Loucy (cell line): Measurements from ENCODE around the gene NAPSA.

Source experiments
- H2AFZ ChIP-seq: fragments of 200-600 bp; sonication (generic); 2 replicates; pipeline ENCODE4 v1.6.0; 2016; ENCODE audit warnings: antibody characterized with exemption, mild to moderate bottlenecking, low read length, moderate library complexity
- H3F3A ChIP-seq: fragments of 200-600 bp; 2 replicates; pipeline ENCODE4 v1.6.0; 2016; ENCODE audit warnings: antibody characterized with exemption, low read depth, mild to moderate bottlenecking
- H3K27me3 ChIP-seq: fragments of 200-600 bp; sonication (generic); 2 replicates; pipeline ENCODE4 v1.6.1; 2014; ENCODE audit warnings: low read length, mild to moderate bottlenecking; ENCODE audit not compliant: insufficient read depth, poor library complexity, severe bottlenecking
- H3K36me3 ChIP-seq: fragments of 200-600 bp; sonication (generic); 2 replicates; pipeline ENCODE4 v1.6.1; 2016; ENCODE audit warnings: low read length; ENCODE audit not compliant: insufficient read depth
- H3K4me1 ChIP-seq: fragments of 200-600 bp; sonication (generic); 2 replicates; pipeline ENCODE4 v1.5.1; 2014; ENCODE audit warnings: low read length, mild to moderate bottlenecking; ENCODE audit not compliant: insufficient read depth, poor library complexity, severe bottlenecking
- H3K4me2 ChIP-seq: fragments of 200-600 bp; sonication (generic); 2 replicates; pipeline ENCODE4 v1.6.0; 2014; ENCODE audit warnings: antibody characterized with exemption, low read length, low read depth, mild to moderate bottlenecking; ENCODE audit not compliant: poor library complexity, severe bottlenecking
- H3K4me3 ChIP-seq: fragments of 200-600 bp; sonication (generic); 2 replicates; pipeline ENCODE4 v1.5.1; 2014; ENCODE audit warnings: low read length, mild to moderate bottlenecking, mixed read lengths; ENCODE audit not compliant: poor library complexity, severe bottlenecking
- H3K79me2 ChIP-seq: fragments of 200-600 bp; sonication (generic); 2 replicates; pipeline ENCODE4 v1.6.1; 2014; ENCODE audit warnings: low read length; ENCODE audit not compliant: insufficient read depth
- H3K9ac ChIP-seq: fragments of 200-600 bp; sonication (generic); 2 replicates; pipeline ENCODE4 v1.6.0; 2014; ENCODE audit warnings: mild to moderate bottlenecking, low read depth, low read length, moderate library complexity; ENCODE audit not compliant: poor library complexity, severe bottlenecking
- H3K9me2 ChIP-seq: fragments of 200-600 bp; sonication (generic); replicated peaks from 2 replicates; pipeline ENCODE4 v1.6.1; 2016; ENCODE audit warnings: low read depth, low read length, mixed read lengths
- H3K9me3 ChIP-seq: fragments of 200-600 bp; sonication (generic); 2 replicates; pipeline ENCODE4 v1.6.1; 2014; ENCODE audit warnings: mild to moderate bottlenecking, antibody characterized with exemption, low read length, low read depth; ENCODE audit not compliant: insufficient read depth
- H4K20me1 ChIP-seq: fragments of 200-600 bp; sonication (generic); 2 replicates; pipeline ENCODE4 v1.6.0; 2014; ENCODE audit warnings: antibody characterized with exemption, low read length, mild to moderate bottlenecking; ENCODE audit not compliant: insufficient read depth, poor library complexity, severe bottlenecking
- CTCF ChIP-seq: fragments of 200-600 bp; sonication (generic); conservative IDR thresholded peaks from 2 replicates; pipeline ENCODE4 v1.5.1; 2014; ENCODE audit warnings: mild to moderate bottlenecking, antibody characterized with exemption, low read length
- EZH2phosphoT487 ChIP-seq: fragments of 200-600 bp; IDR thresholded peaks from 2 replicates; pipeline ENCODE4 v1.6.1; 2018; ENCODE audit warnings: antibody characterized with exemption, mild to moderate bottlenecking, moderate library complexity, borderline replicate concordance

NAPSA gene

DNA sequence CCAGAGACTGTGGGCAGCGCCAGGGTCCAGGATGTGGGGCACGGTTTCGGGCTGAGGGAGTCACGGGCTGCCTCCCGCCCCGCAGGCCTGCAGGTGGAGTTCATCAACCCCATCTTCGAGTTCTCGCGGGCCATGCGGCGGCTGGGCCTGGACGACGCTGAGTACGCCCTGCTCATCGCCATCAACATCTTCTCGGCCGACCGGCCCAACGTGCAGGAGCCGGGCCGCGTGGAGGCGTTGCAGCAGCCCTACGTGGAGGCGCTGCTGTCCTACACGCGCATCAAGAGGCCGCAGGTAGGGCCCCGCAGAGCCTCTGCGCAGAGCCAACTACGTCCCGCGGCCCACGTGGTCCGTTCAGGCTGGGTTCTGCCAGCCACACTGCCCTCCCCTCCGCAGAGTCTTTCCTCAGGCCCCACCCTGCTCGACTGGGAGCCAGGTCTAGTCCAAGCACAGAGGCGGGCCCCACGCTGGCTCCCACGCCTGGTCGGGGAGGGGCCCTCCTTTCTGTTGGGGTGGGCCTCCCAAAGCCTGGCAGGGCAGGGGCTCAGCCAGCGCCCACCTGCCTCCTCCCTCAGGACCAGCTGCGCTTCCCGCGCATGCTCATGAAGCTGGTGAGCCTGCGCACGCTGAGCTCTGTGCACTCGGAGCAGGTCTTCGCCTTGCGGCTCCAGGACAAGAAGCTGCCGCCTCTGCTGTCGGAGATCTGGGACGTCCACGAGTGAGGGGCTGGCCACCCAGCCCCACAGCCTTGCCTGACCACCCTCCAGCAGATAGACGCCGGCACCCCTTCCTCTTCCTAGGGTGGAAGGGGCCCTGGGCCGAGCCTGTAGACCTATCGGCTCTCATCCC is 16.7 kb upstream of the NAPSA start:
- Histone ChIP-seq H4K20me1 (peaks cover 34% of the 10 kb centered on the region), H3K36me3 (peaks cover 28% of the 10 kb centered on the region; the same call in 1 of the 2 replicates), H3K4me1 (peaks cover 14% of the 10 kb centered on the region), H2AFZ (no peak overlapping the region), H3K79me2 (peaks cover 39% of the 10 kb centered on the region), H3K27me3 (no peaks in the 10 kb centered on the region), H3K9me2 (no peaks in the 10 kb centered on the region), H3K9me3 (no peaks in the 10 kb centered on the region), H3K9ac (no peak overlapping the region), H3K4me2 (no peak overlapping the region), H3F3A (peaks cover 8% of the 10 kb centered on the region; the same call in 1 of the 2 replicates), H3K4me3 (no peak overlapping the region)
- TF ChIP-seq EZH2phosphoT487 (no peak), CTCF (no peak)

DNA sequence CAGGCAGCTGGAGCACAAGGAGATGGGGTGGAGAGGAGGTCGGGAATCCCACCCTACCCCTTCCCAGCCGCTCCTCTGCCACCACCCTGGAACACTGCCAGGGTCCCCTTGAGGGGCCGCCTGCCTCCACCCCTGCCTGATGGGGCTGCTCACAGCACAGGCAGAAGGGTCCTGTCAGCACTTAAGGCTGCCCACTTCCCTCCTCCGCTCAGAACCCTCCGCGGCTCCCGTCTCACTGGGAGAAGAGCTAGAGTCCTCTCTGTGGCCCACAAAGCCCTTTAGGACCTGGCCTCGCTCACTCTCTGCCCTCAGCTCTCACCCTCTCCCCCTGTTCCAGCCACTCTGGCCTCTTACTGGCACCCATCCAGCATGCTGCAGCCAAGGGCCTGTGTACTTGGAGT is 15.3 kb upstream of the NAPSA start:
- H3F3A ChIP-seq = peaks cover 8% of the 10 kb centered on the region; the same call in 1 of the 2 replicates
- H3K4me3 ChIP-seq = no peak overlapping the region
- H3K4me2 ChIP-seq = no peak overlapping the region
- H3K4me1 ChIP-seq = peaks cover 17% of the 10 kb centered on the region
- TF ChIP-seq CTCF (no peak), EZH2phosphoT487 (no peak)
- peaks cover 26% of the 10 kb centered on the region for H3K79me2 ChIP-seq
- H3K9me2 ChIP-seq = no peaks in the 10 kb centered on the region
- no peak overlapping the region for H3K9ac ChIP-seq
- H3K27me3 ChIP-seq = no peaks in the 10 kb centered on the region
- H4K20me1 ChIP-seq = peaks cover 29% of the 10 kb centered on the region
- H3K36me3 ChIP-seq = peaks cover 28% of the 10 kb centered on the region; the same call in 1 of the 2 replicates
- no peak overlapping the region for H2AFZ ChIP-seq
- no peaks in the 10 kb centered on the region for H3K9me3 ChIP-seq

- Histone ChIP-seq H3K9me3 (no peaks in the 10 kb centered on the region), H3K4me3 (no peak overlapping the region), H3F3A (peaks cover 8% of the 10 kb centered on the region; the same call in 1 of the 2 replicates), H2AFZ (no peak overlapping the region), H3K9ac (no peak overlapping the region), H3K4me2 (no peak overlapping the region), H3K79me2 (peaks cover 20% of the 10 kb centered on the region), H3K36me3 (peaks cover 28% of the 10 kb centered on the region; the same call in 1 of the 2 replicates), H3K27me3 (no peaks in the 10 kb centered on the region), H3K9me2 (no peaks in the 10 kb centered on the region), H3K4me1 (peaks cover 16% of the 10 kb centered on the region), H4K20me1 (peaks cover 25% of the 10 kb centered on the region)
- TF ChIP-seq CTCF = no peak
- no peak for TF ChIP-seq EZH2phosphoT487
Observed at GRCh38 chr19:50380137-50380536, 14.7 kb upstream of the NAPSA start.
